AG04449 (cell line): ENCODE results near the gene NKD2.

Experiments
- CTCF ChIA-PET: fragments of 350-600 bp; formaldehyde crosslinking; extraction: SDS; loops from one replicate; lab custom pipeline; 2021; ENCODE audit warnings: antibody characterized with exemption; lab: Yijun Ruan, JAX
- POLR2A ChIA-PET: fragments of 400-600, 350-600 bp; formaldehyde crosslinking; extraction: SDS; loops from one replicate; lab custom pipeline; 2020; ENCODE audit warnings: antibody characterized with exemption, inconsistent platforms; lab: Yijun Ruan, JAX
- DNase-seq: peaks from one replicate; pipeline ENCODE4 v3.0.0-alpha.2; 2010; ENCODE audit warnings: low read depth, low spot score
- H3K4me3 ChIP-seq: 2 replicates; pipeline ENCODE4 v1.5.1; 2011; ENCODE audit warnings: low read depth, mild to moderate bottlenecking, control low read depth, low read length
- TF ChIP-seq, protein P1 (sequence below): IDR thresholded peaks from one replicate; pipeline ENCODE4 v1.5.1; 2011; ENCODE audit warnings: mild to moderate bottlenecking, moderate library complexity, low read length, control low read depth, inconsistent platforms; ENCODE audit not compliant: insufficient read depth; ENCODE audit errors: missing control alignments

Gene NKD2

DNA sequence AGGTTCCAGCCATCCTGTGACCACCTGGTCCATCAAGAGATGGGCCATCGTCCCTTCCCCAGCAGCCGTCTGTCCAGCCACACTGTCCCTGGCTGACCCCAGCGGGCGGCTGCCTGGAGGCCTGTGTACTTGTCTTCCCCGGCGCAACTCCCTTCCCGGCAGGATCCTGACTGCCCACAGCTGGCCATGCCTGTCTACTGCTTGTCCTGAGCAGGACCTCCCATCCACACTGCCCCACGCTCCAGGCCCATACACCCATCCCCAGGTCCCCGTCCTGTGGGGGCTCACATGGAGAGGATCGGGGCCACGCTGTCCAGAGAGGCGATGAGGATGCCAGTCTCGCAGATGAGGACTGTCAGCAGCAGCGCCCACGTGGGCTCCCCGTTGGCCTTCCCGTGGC is 67.8 kb downstream of the NKD2 start:
- ChIA-PET POLR2A (no interaction called here), CTCF (no interaction called here)
- TF ChIP-seq, protein P1, sequence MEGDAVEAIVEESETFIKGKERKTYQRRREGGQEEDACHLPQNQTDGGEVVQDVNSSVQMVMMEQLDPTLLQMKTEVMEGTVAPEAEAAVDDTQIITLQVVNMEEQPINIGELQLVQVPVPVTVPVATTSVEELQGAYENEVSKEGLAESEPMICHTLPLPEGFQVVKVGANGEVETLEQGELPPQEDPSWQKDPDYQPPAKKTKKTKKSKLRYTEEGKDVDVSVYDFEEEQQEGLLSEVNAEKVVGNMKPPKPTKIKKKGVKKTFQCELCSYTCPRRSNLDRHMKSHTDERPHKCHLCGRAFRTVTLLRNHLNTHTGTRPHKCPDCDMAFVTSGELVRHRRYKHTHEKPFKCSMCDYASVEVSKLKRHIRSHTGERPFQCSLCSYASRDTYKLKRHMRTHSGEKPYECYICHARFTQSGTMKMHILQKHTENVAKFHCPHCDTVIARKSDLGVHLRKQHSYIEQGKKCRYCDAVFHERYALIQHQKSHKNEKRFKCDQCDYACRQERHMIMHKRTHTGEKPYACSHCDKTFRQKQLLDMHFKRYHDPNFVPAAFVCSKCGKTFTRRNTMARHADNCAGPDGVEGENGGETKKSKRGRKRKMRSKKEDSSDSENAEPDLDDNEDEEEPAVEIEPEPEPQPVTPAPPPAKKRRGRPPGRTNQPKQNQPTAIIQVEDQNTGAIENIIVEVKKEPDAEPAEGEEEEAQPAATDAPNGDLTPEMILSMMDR, result no peak
- no peak for DNase-seq
- no peak overlapping the region for H3K4me3 ChIP-seq

DNA sequence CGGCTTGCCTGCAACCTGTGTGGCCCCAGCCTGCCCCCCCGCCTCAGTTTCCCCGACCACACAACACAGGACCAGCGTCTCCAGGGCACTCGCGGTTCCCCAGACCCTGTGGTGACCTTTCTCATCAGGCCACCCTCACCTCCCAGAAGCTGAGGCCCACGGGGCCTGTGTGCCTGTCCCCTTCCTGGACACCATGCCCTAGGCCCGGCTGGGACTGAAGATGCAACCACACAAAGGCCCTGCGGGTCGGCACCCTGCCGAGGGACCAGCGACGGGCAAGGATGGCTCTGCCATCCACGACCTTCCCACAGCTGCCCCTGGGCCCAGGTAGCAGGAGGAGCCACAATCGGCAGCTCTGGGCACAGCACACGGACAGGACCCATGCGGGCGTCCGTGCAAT is 68.4 kb downstream of the NKD2 start:
- ChIA-PET CTCF (no interaction called here), POLR2A (interaction anchor here (0.5 kb wide), 1 partner anchor 511 kb away, joined by 3 read pairs; no protein-coding TSS in a partner anchor)
- DNase-seq, result no peak
- TF ChIP-seq, protein P1, result no peak
- no peak overlapping the region for H3K4me3 ChIP-seq

DNA sequence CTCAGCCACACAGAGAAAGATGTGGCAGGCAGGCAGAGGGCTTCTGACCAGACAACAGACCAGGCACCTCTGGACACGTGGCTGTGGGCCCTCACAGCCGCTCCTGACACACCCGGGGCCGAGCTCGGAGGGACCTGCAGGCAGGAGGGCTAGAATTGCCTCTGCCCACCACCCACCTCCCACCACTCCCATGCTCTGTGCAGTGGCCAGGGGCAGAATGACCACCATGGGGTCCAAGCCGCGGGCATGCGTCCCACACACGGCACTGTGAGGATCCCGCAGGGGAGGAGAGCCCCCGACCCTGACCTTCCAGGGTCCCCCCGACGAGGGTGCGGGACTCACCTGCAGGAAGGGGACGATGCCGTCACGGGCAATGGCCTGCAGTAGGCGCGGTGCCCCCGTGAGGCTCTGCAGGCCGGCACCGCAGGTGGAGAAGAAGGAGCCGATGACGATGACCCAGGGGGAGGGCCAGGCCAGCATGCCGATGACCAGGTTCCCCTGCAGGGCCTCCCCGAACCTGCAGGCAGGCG is 69.0 kb downstream of the NKD2 start:
- POLR2A ChIA-PET, result no interaction called here
- no peak for DNase-seq
- CTCF ChIA-PET, result no interaction called here
- H3K4me3 ChIP-seq, result no peak overlapping the region
- TF ChIP-seq, protein P1, result no peak

DNA sequence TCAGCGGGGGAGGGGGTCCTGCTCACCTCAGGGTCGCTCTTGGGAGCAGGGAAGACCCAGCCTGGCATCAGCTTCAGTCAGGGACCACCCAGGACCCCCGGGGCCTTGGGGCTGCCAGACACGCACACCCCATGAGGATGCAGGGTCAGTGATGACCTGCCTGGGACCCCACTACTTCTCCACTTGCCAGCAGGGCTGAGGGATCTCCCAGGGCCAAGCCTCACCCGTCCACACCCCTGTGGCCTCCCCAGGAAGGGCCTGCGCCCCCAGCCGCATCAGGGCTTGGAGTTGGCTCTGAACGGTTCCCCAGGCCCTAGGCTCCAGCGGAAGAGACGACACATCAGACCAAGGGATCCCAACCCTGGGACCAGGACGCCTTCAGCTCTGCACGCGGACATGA is 69.6 kb downstream of the NKD2 start:
- DNase-seq, result no peak
- CTCF ChIA-PET, result no interaction called here

DNA sequence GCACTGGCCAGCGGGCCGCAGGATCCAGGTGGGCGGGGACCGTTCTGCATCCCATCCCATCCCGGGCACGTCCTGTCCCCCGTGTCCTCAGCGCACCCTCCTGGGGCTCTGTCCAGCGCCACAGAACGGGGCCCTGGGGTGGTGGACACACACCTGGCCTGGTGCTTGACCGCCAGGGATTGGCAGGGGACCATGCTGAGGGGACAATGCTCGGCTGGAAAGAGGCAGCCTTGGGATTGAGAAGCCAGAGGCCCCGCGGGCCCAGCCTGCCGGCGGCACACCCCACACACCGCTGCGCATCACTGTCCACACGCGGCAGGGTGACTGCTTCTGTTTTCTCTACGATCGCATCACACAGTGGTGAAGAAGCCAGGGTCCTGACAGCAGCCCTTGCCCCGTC is 70.2 kb downstream of the NKD2 start:
- ChIA-PET CTCF (no interaction called here), POLR2A (no interaction called here)
- H3K4me3 ChIP-seq, result no peak overlapping the region
- TF ChIP-seq, protein P1, result no peak
- DNase-seq, result no peak

More for the DNA sequence above, 69.6 kb downstream of the NKD2 start:
- POLR2A ChIA-PET, result no interaction called here
- TF ChIP-seq, protein P1, result no peak
- no peak overlapping the region for H3K4me3 ChIP-seq

DNA sequence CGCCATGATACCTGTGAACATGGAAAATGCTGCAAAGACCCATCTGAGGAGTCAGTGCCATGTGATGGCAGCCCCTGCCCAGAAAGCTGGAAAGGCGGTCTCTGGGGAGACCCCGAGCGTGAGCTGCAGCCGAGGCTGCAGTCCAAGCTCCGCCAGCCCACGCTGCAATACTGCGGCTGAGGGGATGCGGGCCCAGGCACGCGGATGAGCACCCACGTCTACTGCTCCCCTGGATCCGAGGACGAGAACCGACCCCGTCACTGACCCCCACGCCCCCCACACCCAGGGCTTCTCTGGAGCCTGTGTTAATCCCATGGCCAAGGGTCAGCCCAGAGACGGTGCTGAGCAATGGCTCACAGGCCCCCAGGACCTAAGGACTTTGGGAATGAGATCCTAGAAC is 70.9 kb downstream of the NKD2 start:
- ChIA-PET POLR2A (no interaction called here), CTCF (no interaction called here)
- H3K4me3 ChIP-seq, result no peak overlapping the region
- TF ChIP-seq, protein P1, result no peak
- no peak for DNase-seq
